ENCODE results near the gene ITLN2.
"Not testable (repeated sequence)": the region's sequence is repeated elsewhere in the genome, so short reads cannot be mapped to it uniquely, and the experiment has no call there.

DNA sequence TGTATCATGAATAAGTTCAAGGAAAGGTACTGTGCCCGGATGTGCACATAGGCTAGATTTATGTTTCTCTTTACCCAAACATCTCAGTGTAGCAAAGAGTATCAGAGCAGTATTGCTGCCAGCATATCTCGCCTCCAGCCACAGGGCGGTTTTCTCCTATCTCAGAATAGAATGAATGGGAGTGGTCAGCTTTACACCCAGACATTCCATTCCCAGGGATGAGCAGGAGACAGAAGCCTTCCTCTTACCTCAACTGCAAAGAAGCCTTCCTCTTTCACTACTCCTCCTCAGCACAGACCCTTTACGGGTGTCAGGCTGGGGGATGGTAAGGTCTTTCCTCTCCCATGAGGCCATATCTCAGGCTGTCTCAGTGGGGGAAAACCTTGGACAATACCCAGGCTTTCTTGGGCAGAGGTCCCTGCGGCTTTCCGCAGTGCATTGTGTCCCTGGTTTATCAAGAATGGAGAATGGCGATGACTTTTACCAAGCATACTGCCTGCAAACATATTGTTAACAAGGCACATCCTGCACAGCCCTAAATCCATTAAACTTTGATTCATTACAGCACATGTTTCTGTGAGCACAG is 7.3 kb downstream of the ITLN2 start:
- TF ChIP-seq, protein P1, sequence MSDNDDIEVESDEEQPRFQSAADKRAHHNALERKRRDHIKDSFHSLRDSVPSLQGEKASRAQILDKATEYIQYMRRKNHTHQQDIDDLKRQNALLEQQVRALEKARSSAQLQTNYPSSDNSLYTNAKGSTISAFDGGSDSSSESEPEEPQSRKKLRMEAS (IDR thresholded peaks at IDR 0.05; ENCODE audit: low read depth, low read length), result not testable (repeated sequence)
- not testable (repeated sequence) for TF ChIP-seq POLR2A (IDR thresholded peaks at IDR 0.05; ENCODE audit: extremely low read depth, insufficient read length)
- TF ChIP-seq, protein P2, sequence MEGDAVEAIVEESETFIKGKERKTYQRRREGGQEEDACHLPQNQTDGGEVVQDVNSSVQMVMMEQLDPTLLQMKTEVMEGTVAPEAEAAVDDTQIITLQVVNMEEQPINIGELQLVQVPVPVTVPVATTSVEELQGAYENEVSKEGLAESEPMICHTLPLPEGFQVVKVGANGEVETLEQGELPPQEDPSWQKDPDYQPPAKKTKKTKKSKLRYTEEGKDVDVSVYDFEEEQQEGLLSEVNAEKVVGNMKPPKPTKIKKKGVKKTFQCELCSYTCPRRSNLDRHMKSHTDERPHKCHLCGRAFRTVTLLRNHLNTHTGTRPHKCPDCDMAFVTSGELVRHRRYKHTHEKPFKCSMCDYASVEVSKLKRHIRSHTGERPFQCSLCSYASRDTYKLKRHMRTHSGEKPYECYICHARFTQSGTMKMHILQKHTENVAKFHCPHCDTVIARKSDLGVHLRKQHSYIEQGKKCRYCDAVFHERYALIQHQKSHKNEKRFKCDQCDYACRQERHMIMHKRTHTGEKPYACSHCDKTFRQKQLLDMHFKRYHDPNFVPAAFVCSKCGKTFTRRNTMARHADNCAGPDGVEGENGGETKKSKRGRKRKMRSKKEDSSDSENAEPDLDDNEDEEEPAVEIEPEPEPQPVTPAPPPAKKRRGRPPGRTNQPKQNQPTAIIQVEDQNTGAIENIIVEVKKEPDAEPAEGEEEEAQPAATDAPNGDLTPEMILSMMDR (IDR thresholded peaks at IDR 0.05; ENCODE audit: low read depth, low read length), result not testable (repeated sequence)

Measured in NB4 (cell line).